ENCODE results near the gene SETD7. TPM values are rescaled to one million over a fixed set of nuclear protein-coding genes. Genes with fewer than 3 reads are reported as not detected.
"Not testable (repeated sequence)": the region's sequence is repeated elsewhere in the genome, so short reads cannot be mapped to it uniquely, and the experiment has no call there.

SETD7 gene
- total RNA-seq, 4 donors from 2014 or later, result 23.4 to 50.7 (median 39.6) TPM

- Histone ChIP-seq H3K4me3 (no peak overlapping the region), H3K4me1 (peaks cover 0 to 18% (median 0%) of the 10 kb centered on the region in 3 donors), H3K9me3 (peaks cover 0 to 7% (median 0%) of the 10 kb centered on the region in 3 donors), H3K27ac (no peak overlapping the region), H3K36me3 (peaks cover 0 to 6% (median 0%) of the 10 kb centered on the region in 3 donors), H3K27me3 (no peaks in the 10 kb centered on the region)
- intact Hi-C loops (cut with DNase I), result no loop called here
- no peak for DNase-seq
- WGBS, 2 donors, result 51 to 76% methylated on average over 4 of the region's 4 CpGs
- no peak for TF ChIP-seq CTCF (IDR thresholded peaks at IDR 0.05)
- TF ChIP-seq POLR2A (IDR thresholded peaks at IDR 0.05), result no peak
These were observed 90.1 kb downstream of the SETD7 start for GRCh38 chr4:139465922-139466321.

DNA sequence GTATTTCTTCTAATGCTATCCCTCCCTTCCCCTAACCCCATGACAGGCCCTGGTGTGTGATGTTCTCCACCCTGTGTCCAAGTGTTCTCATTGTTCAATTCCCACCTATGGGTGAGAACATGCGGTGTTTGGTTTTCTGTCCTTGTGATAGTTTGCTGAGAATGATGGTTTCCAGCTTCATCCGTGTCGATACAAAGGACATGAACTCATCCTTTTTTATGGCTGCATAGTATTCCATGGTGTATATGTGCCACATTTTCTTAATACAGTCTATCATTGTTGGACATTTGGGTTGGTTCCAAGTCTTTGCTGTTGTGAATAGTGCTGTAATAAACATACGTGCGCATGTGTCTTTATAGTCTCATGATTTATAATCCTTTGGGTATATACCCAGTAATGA is 91.5 kb downstream of the SETD7 start:
- intact Hi-C loops (cut with DNase I); H3K36me3 ChIP-seq; H3K9me3 ChIP-seq; H3K4me1 ChIP-seq; DNase-seq; H3K4me3 ChIP-seq; H3K27ac ChIP-seq; H3K27me3 ChIP-seq: not testable (repeated sequence)
- WGBS, 2 donors, result 94 to 100% methylated on average over 5 of the region's 5 CpGs

- Histone ChIP-seq H3K27ac (no peak overlapping the region), H3K4me1 (peaks cover 2 to 42% (median 13%) of the 10 kb centered on the region in 3 donors), H3K9me3 (no peaks in the 10 kb centered on the region), H3K36me3 (no peaks in the 10 kb centered on the region), H3K4me3 (no peak overlapping the region), H3K27me3 (no peaks in the 10 kb centered on the region)
- intact Hi-C loops (cut with DNase I), result no loop called here
- TF ChIP-seq POLR2A (IDR thresholded peaks at IDR 0.05), result no peak
- no peak for TF ChIP-seq CTCF (IDR thresholded peaks at IDR 0.05)
- WGBS, 2 donors, result 76 to 86% methylated on average over 5 of the region's 5 CpGs
- DNase-seq, result no peak
These were observed 94.9 kb downstream of the SETD7 start for GRCh38 chr4:139461022-139461628.

DNA sequence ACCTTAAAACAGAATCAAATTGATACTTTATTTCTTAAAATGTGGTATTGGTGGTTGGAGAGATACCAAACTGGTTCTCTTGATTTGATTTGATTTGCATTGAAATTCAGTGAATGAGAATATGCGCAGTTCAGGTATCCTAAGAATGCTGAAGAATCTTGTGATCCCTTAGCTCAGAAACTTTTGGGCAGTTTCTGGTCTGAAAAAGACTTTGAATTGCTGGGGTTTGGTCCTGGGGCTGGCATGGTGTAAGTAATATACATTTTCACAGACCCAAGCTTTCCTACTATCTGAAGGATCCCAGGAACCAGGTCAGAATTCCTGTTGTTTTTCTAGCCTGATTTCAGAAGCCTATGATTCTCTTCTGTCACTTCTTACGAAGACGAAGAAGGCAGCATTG is 95.5 kb downstream of the SETD7 start:
- H3K4me1 ChIP-seq, result peaks cover 8 to 48% (median 19%) of the 10 kb centered on the region in 3 donors
- no peak for TF ChIP-seq POLR2A (IDR thresholded peaks at IDR 0.05)
- TF ChIP-seq CTCF (IDR thresholded peaks at IDR 0.05), result no peak
- no peaks in the 10 kb centered on the region for H3K9me3 ChIP-seq
- no peaks in the 10 kb centered on the region for H3K27me3 ChIP-seq
- intact Hi-C loops (cut with DNase I), result no loop called here
- no peak overlapping the region for H3K4me3 ChIP-seq
- WGBS, 2 donors, result 91 to 98% methylated on average over 3 of the region's 3 CpGs
- no peak for DNase-seq
- H3K36me3 ChIP-seq, result no peaks in the 10 kb centered on the region
- no peak overlapping the region for H3K27ac ChIP-seq

- H3K27ac ChIP-seq, result peak overlapping the region in 1 of 4 donors; percentile 99
- peaks cover 15 to 61% (median 27%) of the 10 kb centered on the region in 3 donors for H3K4me1 ChIP-seq
- no peaks in the 10 kb centered on the region for H3K9me3 ChIP-seq
- H3K4me3 ChIP-seq, result no peak overlapping the region
- TF ChIP-seq POLR2A (IDR thresholded peaks at IDR 0.05), result no peak
- TF ChIP-seq CTCF (IDR thresholded peaks at IDR 0.05), result no peak
- intact Hi-C loops (cut with DNase I), result no loop called here
- DNase-seq, result no peak
- no peaks in the 10 kb centered on the region for H3K36me3 ChIP-seq
- 27 to 57% methylated on average over 3 of the region's 3 CpGs for WGBS, 2 donors
- H3K27me3 ChIP-seq, result no peaks in the 10 kb centered on the region
These were observed 97.0 kb downstream of the SETD7 start for GRCh38 chr4:139458999-139459398.

- no peaks in the 10 kb centered on the region for H3K27me3 ChIP-seq
- no peak for TF ChIP-seq CTCF (IDR thresholded peaks at IDR 0.05)
- TF ChIP-seq POLR2A (IDR thresholded peaks at IDR 0.05), result no peak
- H3K27ac ChIP-seq, result peak overlapping the region in 2 of 4 donors; percentile 3 to 99
- DNase-seq, result no peak
- no peak overlapping the region for H3K4me3 ChIP-seq
- intact Hi-C loops (cut with DNase I), result no loop called here
- H3K9me3 ChIP-seq, result no peaks in the 10 kb centered on the region
- WGBS, 2 donors, result 53 to 80% methylated on average over 1 of the region's 1 CpG
- peaks cover 15 to 58% (median 27%) of the 10 kb centered on the region in 3 donors for H3K4me1 ChIP-seq
- H3K36me3 ChIP-seq, result no peaks in the 10 kb centered on the region
These were observed 97.5 kb downstream of the SETD7 start for GRCh38 chr4:139458543-139458942.

Measured in esophagus squamous epithelium (tissue), 5 donors.